ENCODE results near the gene PEPD. TPM values are rescaled to one million over a fixed set of nuclear protein-coding genes. Genes with fewer than 3 reads are reported as not detected.

Gene PEPD
- total and polyA plus RNA-seq, 2 of the 4 experiments (the other 2 are of a cell fraction), result 36.7 to 88.4 TPM

- WGBS, 2 experiments (ENCODE audit: extremely low coverage in 2 of 2, insufficient read length in 1 of 2), result 60% methylated on average over 1 of the region's 12 CpGs; no CpG with 5 or more reads in 1 of the 2 experiments
- Histone ChIP-seq H2BK120ac (ENCODE audit: low read depth, low read length) (no peak overlapping the region), H4K20me1 (ENCODE audit: insufficient read depth, low read length) (no peaks in the 10 kb centered on the region), H4K5ac (ENCODE audit: low read depth, low read length) (no peak overlapping the region), H3K27me3 (ENCODE audit: control insufficient read depth, insufficient read depth, low read length) (peaks cover 3% of the 10 kb centered on the region; the same call in 1 of the 2 replicates), H2AK5ac (ENCODE audit: low read depth, low read length) (no peak overlapping the region), H3K9ac (ENCODE audit: low read depth, low read length) (no peak overlapping the region), H2AFZ (replicated peaks; ENCODE audit: low read length, poor library complexity) (no peak overlapping the region), H2BK15ac (ENCODE audit: low read depth, low read length) (no peak overlapping the region), H4K8ac (ENCODE audit: low read depth in 2 of 2, low read length in 2 of 2) (no peak overlapping the region), H3K9me3 (ENCODE audit: control insufficient read depth, insufficient read depth, low read length) (no peaks in the 10 kb centered on the region), H3K18ac (ENCODE audit: low read depth, low read length) (no peak overlapping the region), H3K9me1 (ENCODE audit: insufficient read depth, low read length) (no peaks in the 10 kb centered on the region), H3K79me1 (ENCODE audit: low read depth in 1 of 2, low read length in 2 of 2) (no peaks in the 10 kb centered on the region), H3K4ac (ENCODE audit: low read depth, low read length) (no peak overlapping the region), H2BK5ac (ENCODE audit: low read depth, low read length, poor library complexity, severe bottlenecking) (no peak overlapping the region), H2AK9ac (replicated peaks; ENCODE audit: low read depth, low read length, poor library complexity) (no peak overlapping the region), H3K27ac (ENCODE audit: insufficient read depth, low read length) (no peak overlapping the region), H3K4me3 (ENCODE audit: insufficient read depth, low read depth, low read length) (no peak overlapping the region), H3K56ac (ENCODE audit: extremely low read depth, insufficient read depth, low read length) (no peak overlapping the region), H3K23ac (ENCODE audit: low read depth, low read length) (no peak overlapping the region), H3K4me2 (ENCODE audit: low read depth, low read length) (no peak overlapping the region), H2BK20ac (ENCODE audit: low read depth, low read length) (no peak overlapping the region), H3K4me1 (ENCODE audit: control insufficient read depth, insufficient read depth, low read length) (no peaks in the 10 kb centered on the region), H3K14ac (replicated peaks; ENCODE audit: low read depth, low read length) (no peak overlapping the region), H4K91ac (ENCODE audit: insufficient read depth, low read depth, low read length) (no peak overlapping the region), H3K36me3 (ENCODE audit: control insufficient read depth, insufficient read depth, low read length) (no peaks in the 10 kb centered on the region)
- no peak for TF ChIP-seq SMC3 (IDR thresholded peaks at IDR 0.05; ENCODE audit: low read depth, low read length)
- no peak for TF ChIP-seq BHLHE40 (IDR thresholded peaks at IDR 0.05; ENCODE audit: low read depth, low read length)
- TF ChIP-seq RFX5 (IDR thresholded peaks at IDR 0.05; ENCODE audit: low read depth, low read length), result no peak
- TF ChIP-seq MAFK (IDR thresholded peaks at IDR 0.05; ENCODE audit: low read depth, low read length), result no peak
- TF ChIP-seq RAD21 (IDR thresholded peaks at IDR 0.05; ENCODE audit: low read length), result no peak
- TF ChIP-seq MAZ (IDR thresholded peaks at IDR 0.05; ENCODE audit: borderline replicate concordance, low read depth, low read length), result no peak
- no peak for TF ChIP-seq NFE2L2 (IDR thresholded peaks at IDR 0.05; ENCODE audit: low read depth, low read length)
- TF ChIP-seq RCOR1 (IDR thresholded peaks at IDR 0.05; ENCODE audit: insufficient replicate concordance, low read length), result no peak
- no peak for TF ChIP-seq POLR2A (IDR thresholded peaks at IDR 0.05; ENCODE audit: low read depth, low read length)
- no peak for TF ChIP-seq CTCF (conservative IDR thresholded peaks at IDR 0.05; ENCODE audit: low read depth, low read length)
- TF ChIP-seq MXI1 (IDR thresholded peaks at IDR 0.05; ENCODE audit: borderline replicate concordance, low read depth, low read length), result no peak
- no peak for TF ChIP-seq CHD1 (IDR thresholded peaks at IDR 0.05; ENCODE audit: low read depth, low read length)
- no peak for TF ChIP-seq FOS (IDR thresholded peaks at IDR 0.05; ENCODE audit: low read depth, low read length)
- no peak for TF ChIP-seq USF2 (IDR thresholded peaks at IDR 0.05; ENCODE audit: low read depth, low read length)
- in situ Hi-C loops (cut with MboI; ENCODE audit: low sequenced_read_pairs) (no loop called here), dilution Hi-C loops (cut with HindIII; ENCODE audit: low sequenced_read_pairs, unreplicated experiment) (no loop called here), intact Hi-C loops (cut with micrococcal nuclease) (no loop called here)
- ATAC-seq (ENCODE audit: low read depth), result no peak
- DNase-seq, result peak; percentile 56
- ChIA-PET POLR2A (ENCODE audit: unreplicated experiment) (no interaction called here), CTCF (no interaction called here)
- BruUV-seq (replicated peaks), result no TSS peak
Observed at GRCh38 chr19:33350538-33351309, 170.9 kb downstream of the PEPD start.
